IPS-15b (cell line): ENCODE measurements around the gene MOB2.

Experiments used
- H3K27me3 ChIP-seq: one replicate; pipeline ENCODE4 v1.6.1; 2013; ENCODE audit warnings: low read length; ENCODE audit not compliant: control insufficient read depth, insufficient read depth
- H3K36me3 ChIP-seq: one replicate; pipeline ENCODE4 v1.6.1; 2013; ENCODE audit warnings: low read length; ENCODE audit not compliant: control insufficient read depth, insufficient read depth
- H3K4me1 ChIP-seq: one replicate; pipeline ENCODE4 v1.6.1; 2013; ENCODE audit warnings: mild to moderate bottlenecking, low read length; ENCODE audit not compliant: control insufficient read depth, insufficient read depth
- H3K4me3 ChIP-seq: one replicate; pipeline ENCODE4 v1.5.1; 2013; ENCODE audit warnings: low read depth, low read length
- H3K9ac ChIP-seq: one replicate; pipeline ENCODE4 v1.6.1; 2013; ENCODE audit warnings: low read depth, mild to moderate bottlenecking, low read length
- H3K9me3 ChIP-seq: one replicate; pipeline ENCODE4 v1.6.1; 2013; ENCODE audit warnings: mild to moderate bottlenecking, low read length; ENCODE audit not compliant: control insufficient read depth, insufficient read depth

The MOB2 gene

DNA sequence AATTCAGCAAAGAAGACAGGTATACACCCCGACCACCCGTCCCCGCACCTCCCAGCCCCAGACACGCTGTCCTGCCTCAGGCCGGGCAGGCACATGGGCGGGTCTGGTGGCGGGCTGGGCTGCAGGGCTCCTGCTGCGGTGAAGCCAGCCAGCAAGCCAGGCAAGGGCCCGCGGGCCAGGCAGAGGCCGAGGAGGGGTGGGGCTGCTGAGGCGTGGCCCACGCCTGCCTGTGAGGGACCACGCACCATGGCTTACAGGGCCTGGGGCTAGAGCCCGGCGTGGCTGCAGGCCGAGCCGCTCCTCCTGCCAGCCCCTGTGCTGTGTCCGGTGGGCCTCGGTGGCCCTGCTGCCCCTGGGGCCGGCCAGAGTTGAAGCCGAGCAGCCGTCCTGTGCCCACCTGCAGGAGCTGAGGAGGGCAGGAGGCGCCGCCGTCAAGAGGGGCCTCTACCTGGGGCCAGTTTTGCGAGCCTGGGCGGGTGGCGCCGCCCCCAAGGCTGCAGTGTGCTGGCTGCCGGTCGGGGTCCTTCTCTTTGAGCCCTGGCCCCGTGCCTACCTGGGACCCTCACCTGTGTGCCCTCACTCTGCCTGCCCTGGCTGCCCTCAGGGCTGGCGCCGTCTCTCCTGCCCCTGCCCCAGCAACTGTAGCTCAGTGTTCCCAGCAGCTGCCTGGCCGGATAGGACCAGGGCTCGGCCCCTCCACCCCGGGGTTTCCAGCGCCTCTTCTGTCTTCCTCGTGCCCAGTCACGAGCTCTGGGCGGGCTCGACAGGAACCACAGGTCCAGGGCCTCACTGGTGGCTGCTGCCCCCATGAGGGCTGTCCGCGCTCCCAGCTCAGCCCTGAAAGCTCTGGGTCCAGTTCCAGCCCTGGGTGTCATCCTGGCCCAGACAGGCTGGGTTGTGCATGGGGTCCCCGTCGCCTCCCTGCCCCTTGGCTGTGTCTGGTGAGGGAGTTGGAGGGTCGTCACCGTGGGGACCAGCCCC, 38.4 kb downstream of the MOB2 start:
- Histone ChIP-seq H3K9ac (no peak overlapping the region), H3K9me3 (no peaks in the 10 kb centered on the region), H3K36me3 (peaks cover 11% of the 10 kb centered on the region), H3K4me3 (no peak overlapping the region), H3K27me3 (no peaks in the 10 kb centered on the region), H3K4me1 (no peaks in the 10 kb centered on the region)

DNA sequence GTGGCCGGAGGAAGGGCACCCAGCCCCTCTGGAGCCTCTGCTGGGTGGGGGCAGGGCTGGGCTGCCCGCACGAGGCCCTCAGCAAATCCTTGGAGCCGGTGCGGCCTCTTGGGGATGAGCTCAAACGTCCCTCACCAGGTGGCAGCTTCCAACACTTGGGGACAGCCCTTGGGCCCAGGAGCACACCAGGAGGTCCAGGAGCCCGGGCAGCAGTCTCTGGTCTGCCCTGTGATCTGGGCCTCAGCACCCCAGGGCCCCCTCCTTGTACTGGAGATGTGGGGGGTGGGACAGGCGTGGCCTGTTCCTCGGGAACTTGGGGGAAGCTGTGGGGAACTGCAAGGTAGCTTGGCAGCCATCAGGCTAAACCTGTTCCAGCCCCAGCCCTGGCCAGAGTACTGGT, 40.0 kb downstream of the MOB2 start:
- Histone ChIP-seq H3K36me3 (peaks cover 12% of the 10 kb centered on the region), H3K9ac (no peak overlapping the region), H3K9me3 (no peaks in the 10 kb centered on the region), H3K4me1 (no peaks in the 10 kb centered on the region), H3K27me3 (no peaks in the 10 kb centered on the region), H3K4me3 (no peak overlapping the region)

DNA sequence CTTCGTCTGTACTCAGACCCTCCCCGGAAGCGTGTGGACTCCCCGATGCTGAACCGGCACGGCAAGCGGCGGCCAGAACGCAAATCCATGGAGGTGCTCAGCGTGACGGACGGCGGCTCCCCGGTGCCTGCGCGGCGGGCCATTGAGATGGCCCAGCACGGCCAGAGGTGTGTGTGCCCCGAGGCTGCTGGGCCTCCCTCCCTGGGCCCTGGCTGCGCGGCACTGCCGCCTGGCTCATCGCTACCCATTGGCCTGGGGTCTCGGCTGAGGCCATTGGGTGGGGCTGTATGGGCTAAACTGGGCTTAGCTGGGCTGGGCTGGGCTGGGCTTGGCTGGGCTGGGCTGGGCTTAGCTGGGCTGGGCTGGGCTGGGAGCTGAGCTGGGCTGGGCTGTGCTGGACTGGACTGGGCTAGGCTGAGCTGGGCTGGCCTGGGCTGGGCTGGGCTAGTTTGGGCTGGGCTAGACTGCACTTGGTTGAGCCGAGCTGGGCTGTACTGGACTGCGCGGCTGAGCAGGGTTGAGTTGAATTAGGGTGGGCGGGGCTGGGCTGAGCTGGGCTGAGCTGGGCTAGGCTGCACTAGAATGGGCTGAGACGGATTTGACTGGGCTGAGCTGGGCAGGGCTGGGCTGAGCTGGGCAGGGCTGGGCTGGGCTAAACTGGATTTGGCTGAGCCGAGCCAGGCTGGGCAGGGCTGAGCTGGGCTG, 40.7 kb downstream of the MOB2 start:
- H3K4me1 ChIP-seq, result no peaks in the 10 kb centered on the region
- no peak overlapping the region for H3K9ac ChIP-seq
- H3K27me3 ChIP-seq, result no peaks in the 10 kb centered on the region
- peaks cover 11% of the 10 kb centered on the region for H3K36me3 ChIP-seq
- H3K9me3 ChIP-seq, result no peaks in the 10 kb centered on the region
- H3K4me3 ChIP-seq, result no peak overlapping the region

DNA sequence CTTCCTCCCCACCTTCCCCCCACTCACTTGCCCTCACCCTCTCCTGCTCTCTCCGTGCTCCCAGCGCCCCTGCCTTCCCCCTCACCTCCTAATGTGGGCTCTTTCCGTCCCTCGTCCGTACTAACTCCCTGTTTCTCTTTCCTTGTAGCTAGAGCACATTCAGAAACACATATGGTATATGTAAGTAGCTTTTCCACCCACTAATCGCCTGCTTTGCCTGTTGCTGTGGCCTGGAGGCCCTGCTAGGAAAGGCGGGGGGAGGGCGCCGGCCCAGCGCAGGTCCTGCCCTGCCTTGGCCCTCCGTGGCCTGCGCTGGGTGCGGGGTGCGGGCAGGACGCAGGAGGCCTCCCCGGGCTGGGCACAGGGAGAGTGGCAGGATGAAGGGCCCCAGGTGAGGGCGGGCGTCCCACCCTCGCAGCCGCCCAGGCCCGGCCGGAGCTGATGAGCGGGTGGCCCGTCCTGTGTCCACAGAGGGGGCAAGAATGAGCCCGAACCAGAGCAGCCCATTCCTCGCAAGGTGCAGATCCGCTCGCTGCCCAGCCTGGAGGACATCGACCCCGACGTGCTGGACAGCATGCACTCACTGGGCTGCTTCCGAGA, 41.7 kb downstream of the MOB2 start:
- no peak overlapping the region for H3K4me3 ChIP-seq
- H3K36me3 ChIP-seq, result peaks cover 9% of the 10 kb centered on the region
- H3K9ac ChIP-seq, result no peak overlapping the region
- no peaks in the 10 kb centered on the region for H3K27me3 ChIP-seq
- H3K4me1 ChIP-seq, result no peaks in the 10 kb centered on the region
- H3K9me3 ChIP-seq, result no peaks in the 10 kb centered on the region

DNA sequence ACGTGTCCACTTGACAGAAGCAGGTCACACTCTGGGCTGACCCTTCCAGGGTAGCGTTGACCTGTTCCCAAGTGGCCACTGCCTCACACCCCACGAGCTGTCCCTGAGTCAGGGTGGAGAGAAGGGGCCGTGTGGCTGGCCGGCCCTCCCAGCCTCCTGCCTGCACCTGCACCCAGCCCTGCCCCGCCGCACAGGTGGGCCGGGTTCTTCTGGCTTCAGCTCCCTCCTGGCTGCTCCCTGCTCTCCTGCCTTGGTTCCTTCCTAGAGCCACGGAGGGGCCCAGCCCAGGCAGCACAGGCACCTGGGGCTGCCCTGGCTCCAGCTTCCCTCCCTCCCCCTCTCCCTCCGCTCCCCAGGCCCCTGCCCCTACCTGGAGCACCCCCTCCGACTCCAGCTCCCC, 42.3 kb downstream of the MOB2 start:
- Histone ChIP-seq H3K4me3 (no peak overlapping the region), H3K4me1 (no peaks in the 10 kb centered on the region), H3K36me3 (peaks cover 9% of the 10 kb centered on the region), H3K9me3 (no peaks in the 10 kb centered on the region), H3K27me3 (no peaks in the 10 kb centered on the region), H3K9ac (no peak overlapping the region)

- Histone ChIP-seq H3K27me3 (no peaks in the 10 kb centered on the region), H3K4me3 (no peak overlapping the region), H3K4me1 (no peaks in the 10 kb centered on the region), H3K36me3 (peaks cover 9% of the 10 kb centered on the region), H3K9me3 (no peaks in the 10 kb centered on the region), H3K9ac (no peak overlapping the region)
Observed at GRCh38 chr11:1443737-1444136, 42.8 kb downstream of the MOB2 start.

DNA sequence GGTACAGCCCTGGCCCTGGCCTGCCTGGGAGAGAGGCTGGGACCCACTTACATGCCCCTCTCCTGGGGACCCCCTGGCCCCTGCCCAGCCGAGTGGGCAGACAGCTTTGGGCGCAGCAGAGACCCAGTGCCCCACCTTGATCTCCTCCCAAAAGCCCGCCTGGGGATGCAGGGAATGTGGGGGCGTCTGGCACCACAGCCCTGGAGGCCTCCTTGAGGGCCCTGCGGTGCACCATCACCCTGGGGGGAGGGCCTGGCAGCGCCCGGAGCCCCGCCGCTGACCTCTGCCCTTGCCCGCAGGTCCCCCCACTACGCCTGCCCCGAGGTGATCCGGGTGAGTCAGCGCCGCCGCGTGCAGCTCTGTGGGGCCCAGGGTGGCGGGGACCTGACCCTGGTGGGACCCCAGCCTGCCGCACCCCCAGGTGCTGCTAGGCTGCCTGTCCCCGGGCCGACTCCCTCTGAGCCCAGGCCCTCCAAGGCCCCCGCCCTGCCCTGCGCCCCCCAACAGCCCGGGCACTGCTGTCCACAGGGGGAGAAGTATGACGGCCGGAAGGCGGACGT, 43.7 kb downstream of the MOB2 start:
- Histone ChIP-seq H3K27me3 (no peaks in the 10 kb centered on the region), H3K4me1 (no peaks in the 10 kb centered on the region), H3K9me3 (no peaks in the 10 kb centered on the region), H3K36me3 (peaks cover 9% of the 10 kb centered on the region), H3K4me3 (no peak overlapping the region), H3K9ac (no peak overlapping the region)

GRCh38 chr11:1442163-1442562, 44.4 kb downstream of the MOB2 start:
- H3K36me3 ChIP-seq, result peaks cover 9% of the 10 kb centered on the region
- H3K4me3 ChIP-seq, result no peak overlapping the region
- no peaks in the 10 kb centered on the region for H3K4me1 ChIP-seq
- no peaks in the 10 kb centered on the region for H3K9me3 ChIP-seq
- H3K9ac ChIP-seq, result no peak overlapping the region
- no peaks in the 10 kb centered on the region for H3K27me3 ChIP-seq

DNA sequence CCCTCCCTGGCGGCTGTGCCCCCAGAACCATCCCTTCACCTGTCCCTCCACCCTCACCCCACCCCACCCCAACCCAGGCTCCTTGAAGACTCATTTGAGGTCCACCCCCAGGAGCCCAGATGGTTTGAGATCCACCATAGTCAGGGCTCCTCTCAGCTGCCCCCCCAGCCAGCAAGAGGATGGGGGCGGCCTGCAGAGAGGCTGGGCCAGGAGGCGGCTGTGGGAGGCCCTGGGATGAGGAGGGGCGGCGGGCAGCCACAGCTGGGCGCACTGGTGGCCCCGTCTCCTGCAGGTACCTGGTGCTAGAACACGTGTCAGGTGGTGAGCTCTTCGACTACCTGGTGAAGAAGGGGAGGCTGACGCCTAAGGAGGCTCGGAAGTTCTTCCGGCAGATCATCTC, 46.1 kb downstream of the MOB2 start:
- Histone ChIP-seq H3K36me3 (peaks cover 6% of the 10 kb centered on the region), H3K27me3 (no peaks in the 10 kb centered on the region), H3K4me1 (no peaks in the 10 kb centered on the region), H3K4me3 (no peak overlapping the region), H3K9ac (no peak overlapping the region), H3K9me3 (no peaks in the 10 kb centered on the region)

DNA sequence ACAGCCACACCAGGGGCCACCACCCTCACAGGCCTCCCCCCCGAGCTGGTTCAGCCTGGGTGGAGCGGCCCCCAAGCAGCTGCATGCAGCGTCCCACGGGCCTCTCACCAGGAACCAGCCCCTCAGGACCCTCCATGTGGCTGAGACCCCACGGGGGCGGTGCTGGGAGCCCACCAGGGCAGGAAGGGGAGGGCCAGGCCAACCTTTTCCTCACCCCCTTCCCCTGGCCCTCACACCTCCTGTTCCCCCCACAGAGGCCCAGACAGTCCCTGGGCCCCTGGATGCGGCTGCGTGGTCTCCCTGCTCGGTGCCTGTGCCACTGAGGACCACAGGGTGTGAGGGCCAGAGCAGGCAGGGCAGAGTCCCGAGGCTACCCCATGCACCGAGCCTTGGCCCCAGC, 46.5 kb downstream of the MOB2 start:
- Histone ChIP-seq H3K9me3 (no peaks in the 10 kb centered on the region), H3K36me3 (peaks cover 5% of the 10 kb centered on the region), H3K9ac (no peak overlapping the region), H3K4me3 (no peak overlapping the region), H3K27me3 (no peaks in the 10 kb centered on the region), H3K4me1 (no peaks in the 10 kb centered on the region)

- no peaks in the 10 kb centered on the region for H3K9me3 ChIP-seq
- no peak overlapping the region for H3K4me3 ChIP-seq
- H3K4me1 ChIP-seq, result no peaks in the 10 kb centered on the region
- H3K36me3 ChIP-seq, result peaks cover 5% of the 10 kb centered on the region
- H3K9ac ChIP-seq, result no peak overlapping the region
- H3K27me3 ChIP-seq, result no peaks in the 10 kb centered on the region
Observed at GRCh38 chr11:1439341-1439740, 47.2 kb downstream of the MOB2 start.
